Keratinocyte (primary cell): ENCODE measurements around the gene TSPAN18.

Source experiments
- CTCF ChIP-seq, 3 experiments: IDR thresholded peaks in 1 of 3; conservative IDR thresholded peaks in 1 of 3; optimal IDR thresholded peaks in 1 of 3; 2 replicates in 2 of 3; 3 replicates in 1 of 3; pipeline versions ENCODE3 to v1.5.1; 2011; ENCODE audit warnings: low read length in 3 of 3, mild to moderate bottlenecking in 3 of 3, moderate library complexity in 2 of 3, control low read depth in 1 of 3, inconsistent platforms in 1 of 3; ENCODE audit not compliant: insufficient read depth in 2 of 3; ENCODE audit errors: extremely low read depth in 1 of 3
- EZH2 ChIP-seq: IDR thresholded peaks from one replicate; pipeline ENCODE4 v1.6.1; 2012; ENCODE audit warnings: inconsistent platforms, mild to moderate bottlenecking, low read length, moderate library complexity

GRCh38 chr11:44913502-44913901 is 186.7 kb downstream of the TSPAN18 start:
- TF ChIP-seq CTCF (optimal IDR thresholded peaks at IDR 0.05 in 1 of 3, IDR thresholded peaks at IDR 0.05 in 1 of 3, conservative IDR thresholded peaks at IDR 0.05 in 1 of 3; ENCODE audit: extremely low read depth in 1 of 3, insufficient read depth in 2 of 3, low read length in 3 of 3) (no peak), EZH2 (no peak)
